ENCODE measurements around the gene SH3YL1.

Gene SH3YL1

DNA sequence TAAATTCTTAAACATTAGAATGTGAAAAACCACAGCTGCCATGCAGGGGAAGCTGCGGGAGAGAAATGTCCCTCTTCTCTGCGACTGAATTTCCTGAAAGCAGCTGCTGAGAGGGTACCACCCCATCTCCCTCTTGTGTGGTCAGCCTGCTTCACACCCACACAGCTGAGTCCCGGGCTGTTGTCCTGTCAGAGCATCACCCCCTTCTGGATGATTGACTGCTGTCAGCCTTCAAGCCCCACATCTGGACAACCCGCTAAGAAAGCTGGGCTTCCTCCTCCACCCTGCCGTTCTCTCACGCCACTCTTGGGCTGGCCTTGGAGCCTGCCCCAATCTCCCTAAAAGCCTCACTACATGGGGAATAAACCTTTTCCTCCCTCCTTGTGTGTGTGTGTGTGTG is 26.0 kb downstream of the SH3YL1 start:
- Histone ChIP-seq H3K4me3 (ENCODE audit: low read depth, low read length) (no peak overlapping the region), H3K27me3 (ENCODE audit: control insufficient read depth, insufficient read depth, low read length) (no peaks in the 10 kb centered on the region), H3K9me3 (ENCODE audit: control insufficient read depth, insufficient read depth, low read length) (no peaks in the 10 kb centered on the region), H3K9ac (ENCODE audit: low read depth, low read length) (no peak overlapping the region), H3K4me1 (ENCODE audit: control insufficient read depth, insufficient read depth, low read length) (peaks cover 10% of the 10 kb centered on the region), H3K27ac (ENCODE audit: low read depth, low read length) (no peak overlapping the region), H3K36me3 (ENCODE audit: control insufficient read depth, insufficient read depth, low read length) (peaks cover 3% of the 10 kb centered on the region)

- Histone ChIP-seq H3K4me1 (ENCODE audit: control insufficient read depth, insufficient read depth, low read length) (peaks cover 14% of the 10 kb centered on the region), H3K36me3 (ENCODE audit: control insufficient read depth, insufficient read depth, low read length) (no peaks in the 10 kb centered on the region), H3K9ac (ENCODE audit: low read depth, low read length) (no peak overlapping the region), H3K4me3 (ENCODE audit: low read depth, low read length) (no peak overlapping the region), H3K9me3 (ENCODE audit: control insufficient read depth, insufficient read depth, low read length) (no peaks in the 10 kb centered on the region), H3K27me3 (ENCODE audit: control insufficient read depth, insufficient read depth, low read length) (no peaks in the 10 kb centered on the region), H3K27ac (ENCODE audit: low read depth, low read length) (no peak overlapping the region)
Observed at GRCh38 chr2:236993-237539, 26.8 kb downstream of the SH3YL1 start.

- Histone ChIP-seq H3K9ac (ENCODE audit: low read depth, low read length) (no peak overlapping the region), H3K4me3 (ENCODE audit: low read depth, low read length) (no peak overlapping the region), H3K36me3 (ENCODE audit: control insufficient read depth, insufficient read depth, low read length) (0 out of 2 replicates have a peak, but pooled peaks cover 6% of the 10 kb centered on the region), H3K9me3 (ENCODE audit: control insufficient read depth, insufficient read depth, low read length) (no peaks in the 10 kb centered on the region), H3K4me1 (ENCODE audit: control insufficient read depth, insufficient read depth, low read length) (peaks cover 14% of the 10 kb centered on the region), H3K27me3 (ENCODE audit: control insufficient read depth, insufficient read depth, low read length) (no peaks in the 10 kb centered on the region), H3K27ac (ENCODE audit: low read depth, low read length) (no peak overlapping the region)
Observed at GRCh38 chr2:234421-234820, 29.4 kb downstream of the SH3YL1 start.

DNA sequence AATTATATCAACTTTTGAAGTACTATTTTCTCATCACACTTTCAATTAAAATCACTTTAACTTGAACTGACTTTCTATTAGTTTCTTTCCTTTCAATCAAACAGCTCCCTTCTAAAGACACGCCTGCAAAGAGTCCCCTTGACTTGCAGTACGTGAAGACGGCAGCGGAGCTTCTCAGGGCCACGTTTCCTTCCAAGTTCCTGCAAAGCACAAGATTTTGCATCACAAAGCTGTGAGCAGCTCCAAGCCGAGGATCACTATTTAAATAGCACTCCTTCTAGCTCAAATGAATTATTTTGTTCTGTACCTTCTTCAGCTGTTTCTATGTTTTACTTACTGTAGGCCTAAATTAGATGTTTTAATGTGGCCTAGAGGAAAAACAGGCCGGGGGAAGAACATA is 30.8 kb downstream of the SH3YL1 start:
- Histone ChIP-seq H3K4me3 (ENCODE audit: low read depth, low read length) (no peak overlapping the region), H3K27me3 (ENCODE audit: control insufficient read depth, insufficient read depth, low read length) (no peaks in the 10 kb centered on the region), H3K27ac (ENCODE audit: low read depth, low read length) (no peak overlapping the region), H3K4me1 (ENCODE audit: control insufficient read depth, insufficient read depth, low read length) (peaks cover 14% of the 10 kb centered on the region), H3K36me3 (ENCODE audit: control insufficient read depth, insufficient read depth, low read length) (0 out of 2 replicates have a peak, but pooled peaks cover 6% of the 10 kb centered on the region), H3K9me3 (ENCODE audit: control insufficient read depth, insufficient read depth, low read length) (no peaks in the 10 kb centered on the region), H3K9ac (ENCODE audit: low read depth, low read length) (0 out of 2 replicates have a peak overlapping the region, but pooled peaks have one; percentile 1)

DNA sequence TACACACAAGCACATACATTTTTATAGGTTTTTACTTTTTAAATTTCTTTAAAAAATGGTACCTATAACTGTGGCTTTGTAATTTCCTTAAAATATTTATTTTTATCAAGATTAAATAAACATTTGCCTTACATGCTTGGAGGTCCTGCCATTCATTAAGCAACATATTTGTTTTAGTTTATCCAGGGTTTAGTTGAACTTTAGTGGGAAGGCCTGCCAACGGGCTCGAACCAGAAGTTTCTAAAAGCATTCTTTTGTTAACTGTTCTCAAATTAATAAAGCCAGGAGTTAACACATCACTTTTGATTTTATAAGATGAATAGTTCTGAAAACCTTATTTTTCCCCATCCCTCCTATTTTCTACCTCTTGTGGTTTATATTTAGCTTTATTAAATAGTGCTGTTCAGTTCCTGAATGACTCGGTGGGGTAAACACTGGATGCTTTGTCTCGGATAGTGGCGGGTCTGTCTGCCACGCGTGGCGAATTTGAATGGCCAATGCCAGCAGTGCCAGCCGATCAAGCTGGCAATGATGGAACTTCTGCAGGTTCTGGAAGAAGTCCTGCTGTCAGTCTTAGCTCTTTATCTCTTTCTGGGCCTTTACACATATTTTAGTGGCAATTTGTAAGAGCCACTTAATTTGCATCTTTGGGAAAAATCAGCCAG is 32.2 kb downstream of the SH3YL1 start:
- Histone ChIP-seq H3K36me3 (ENCODE audit: control insufficient read depth, insufficient read depth, low read length) (peaks cover 10% of the 10 kb centered on the region), H3K4me3 (ENCODE audit: low read depth, low read length) (no peak overlapping the region), H3K4me1 (ENCODE audit: control insufficient read depth, insufficient read depth, low read length) (peaks cover 14% of the 10 kb centered on the region), H3K9me3 (ENCODE audit: control insufficient read depth, insufficient read depth, low read length) (no peaks in the 10 kb centered on the region), H3K27me3 (ENCODE audit: control insufficient read depth, insufficient read depth, low read length) (no peaks in the 10 kb centered on the region), H3K9ac (ENCODE audit: low read depth, low read length) (no peak overlapping the region), H3K27ac (ENCODE audit: low read depth, low read length) (no peak overlapping the region)

- Histone ChIP-seq H3K9ac (ENCODE audit: low read depth, low read length) (no peak overlapping the region), H3K27ac (ENCODE audit: low read depth, low read length) (no peak overlapping the region), H3K36me3 (ENCODE audit: control insufficient read depth, insufficient read depth, low read length) (peaks cover 32% of the 10 kb centered on the region)
Observed at GRCh38 chr2:228518-229278, 35.1 kb downstream of the SH3YL1 start.

GRCh38 chr2:228115-228514 is 35.7 kb downstream of the SH3YL1 start:
- Histone ChIP-seq H3K4me1 (ENCODE audit: control insufficient read depth, insufficient read depth, low read length) (peaks cover 7% of the 10 kb centered on the region), H3K4me3 (ENCODE audit: low read depth, low read length) (no peak overlapping the region), H3K36me3 (ENCODE audit: control insufficient read depth, insufficient read depth, low read length) (peaks cover 32% of the 10 kb centered on the region), H3K9ac (ENCODE audit: low read depth, low read length) (no peak overlapping the region), H3K27me3 (ENCODE audit: control insufficient read depth, insufficient read depth, low read length) (no peaks in the 10 kb centered on the region), H3K27ac (ENCODE audit: low read depth, low read length) (no peak overlapping the region), H3K9me3 (ENCODE audit: control insufficient read depth, insufficient read depth, low read length) (no peaks in the 10 kb centered on the region)

More at GRCh38 chr2:228518-229278, 35.1 kb downstream of the SH3YL1 start:
- no peak overlapping the region for H3K4me3 ChIP-seq (ENCODE audit: low read depth, low read length)
- H3K27me3 ChIP-seq (ENCODE audit: control insufficient read depth, insufficient read depth, low read length): no peaks in the 10 kb centered on the region
- no peaks in the 10 kb centered on the region for H3K9me3 ChIP-seq (ENCODE audit: control insufficient read depth, insufficient read depth, low read length)
- peaks cover 13% of the 10 kb centered on the region for H3K4me1 ChIP-seq (ENCODE audit: control insufficient read depth, insufficient read depth, low read length)

GRCh38 chr2:223971-224760 is 39.7 kb downstream of the SH3YL1 start:
- Histone ChIP-seq H3K4me1 (ENCODE audit: control insufficient read depth, insufficient read depth, low read length) (no peaks in the 10 kb centered on the region), H3K27me3 (ENCODE audit: control insufficient read depth, insufficient read depth, low read length) (no peaks in the 10 kb centered on the region), H3K9me3 (ENCODE audit: control insufficient read depth, insufficient read depth, low read length) (no peaks in the 10 kb centered on the region), H3K27ac (ENCODE audit: low read depth, low read length) (no peak overlapping the region), H3K4me3 (ENCODE audit: low read depth, low read length) (no peak overlapping the region), H3K36me3 (ENCODE audit: control insufficient read depth, insufficient read depth, low read length) (peaks cover 26% of the 10 kb centered on the region), H3K9ac (ENCODE audit: low read depth, low read length) (no peak overlapping the region)

- Histone ChIP-seq H3K27me3 (ENCODE audit: control insufficient read depth, insufficient read depth, low read length) (no peaks in the 10 kb centered on the region), H3K36me3 (ENCODE audit: control insufficient read depth, insufficient read depth, low read length) (peaks cover 26% of the 10 kb centered on the region), H3K9ac (ENCODE audit: low read depth, low read length) (no peak overlapping the region), H3K27ac (ENCODE audit: low read depth, low read length) (no peak overlapping the region), H3K4me1 (ENCODE audit: control insufficient read depth, insufficient read depth, low read length) (no peaks in the 10 kb centered on the region), H3K4me3 (ENCODE audit: low read depth, low read length) (no peak overlapping the region), H3K9me3 (ENCODE audit: control insufficient read depth, insufficient read depth, low read length) (no peaks in the 10 kb centered on the region)
Observed at GRCh38 chr2:223451-223850, 40.4 kb downstream of the SH3YL1 start.

DNA sequence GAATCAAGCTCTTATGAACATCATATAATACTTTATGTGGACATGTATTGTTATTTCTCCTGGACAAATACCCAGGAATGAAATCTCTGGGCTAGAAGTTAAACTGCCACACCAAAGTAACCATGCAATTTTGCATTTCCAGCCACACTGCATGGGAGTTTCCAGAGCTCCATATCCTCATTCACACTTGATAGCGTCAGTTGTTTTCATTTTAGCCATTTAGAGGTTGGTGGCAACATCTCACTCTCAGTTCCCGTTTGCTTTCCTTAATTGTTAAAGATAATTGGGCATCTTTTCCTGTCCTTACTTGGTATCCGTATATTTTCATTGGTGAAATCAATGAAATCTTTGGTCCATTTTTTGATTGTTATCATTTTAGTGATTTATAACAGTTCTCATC is 47.8 kb downstream of the SH3YL1 start:
- no peak overlapping the region for H3K9ac ChIP-seq (ENCODE audit: low read depth, low read length)
- H3K27ac ChIP-seq (ENCODE audit: low read depth, low read length): no peak overlapping the region
- H3K27me3 ChIP-seq (ENCODE audit: control insufficient read depth, insufficient read depth, low read length): no peaks in the 10 kb centered on the region; the same call in 1 of the 2 replicates

More for the DNA sequence above, 47.8 kb downstream of the SH3YL1 start:
- Histone ChIP-seq H3K4me1 (ENCODE audit: control insufficient read depth, insufficient read depth, low read length) (no peaks in the 10 kb centered on the region), H3K36me3 (ENCODE audit: control insufficient read depth, insufficient read depth, low read length) (no peaks in the 10 kb centered on the region), H3K4me3 (ENCODE audit: low read depth, low read length) (no peak overlapping the region), H3K9me3 (ENCODE audit: control insufficient read depth, insufficient read depth, low read length) (peaks cover 6% of the 10 kb centered on the region; the same call in 1 of the 2 replicates)
